NAMALWA (cell line): ENCODE results near the gene CD9.

Source experiments
- DNase-seq: peaks from one replicate; pipeline ENCODE4 v3.0.0-alpha.2; 2015; ENCODE audit warnings: low spot score

CD9 gene

GRCh38 chr12:6275928-6276887 is 76.0 kb downstream of the CD9 start:
- DNase-seq: no peak

- DNase-seq: no peak
Measured at GRCh38 chr12:6276956-6277620, 76.9 kb downstream of the CD9 start.

GRCh38 chr12:6277982-6278438 is 77.8 kb downstream of the CD9 start:
- no peak for DNase-seq

- DNase-seq: peak; percentile 81
Measured at GRCh38 chr12:6278439-6279255, 78.4 kb downstream of the CD9 start.

- DNase-seq: no peak
Measured at GRCh38 chr12:6279256-6279628, 79.0 kb downstream of the CD9 start.

- no peak for DNase-seq
Measured at GRCh38 chr12:6279631-6280030, 79.4 kb downstream of the CD9 start.

GRCh38 chr12:6280053-6280469 is 79.9 kb downstream of the CD9 start:
- no peak for DNase-seq

- DNase-seq: no peak
Measured at GRCh38 chr12:6280672-6281071, 80.5 kb downstream of the CD9 start.

GRCh38 chr12:6281081-6281809 is 81.0 kb downstream of the CD9 start:
- no peak for DNase-seq

- DNase-seq: no peak
Measured at GRCh38 chr12:6282453-6282840, 82.2 kb downstream of the CD9 start.

GRCh38 chr12:6284273-6284672 is 84.1 kb downstream of the CD9 start:
- no peak for DNase-seq

- peak; percentile 84 for DNase-seq
Measured at GRCh38 chr12:6285063-6285477, 84.9 kb downstream of the CD9 start.

- DNase-seq: no peak
Measured at GRCh38 chr12:6285532-6286306, 85.5 kb downstream of the CD9 start.
